Epithelial cell of prostate (primary cell): ENCODE results near the gene RPS6KC1.
"Not testable (repeated sequence)": the region's sequence is repeated elsewhere in the genome, so short reads cannot be mapped to it uniquely, and the experiment has no call there.

Experiments
- DNase-seq: peaks from one replicate; pipeline ENCODE4 v3.0.0-alpha.2; 2011; ENCODE audit warnings: low read depth, low spot score
- H3K27ac ChIP-seq: fragments of 450-650 bp; 2 replicates; pipeline ENCODE4 v1.5.1; 2017; ENCODE audit warnings: mild to moderate bottlenecking

RPS6KC1 gene

DNA sequence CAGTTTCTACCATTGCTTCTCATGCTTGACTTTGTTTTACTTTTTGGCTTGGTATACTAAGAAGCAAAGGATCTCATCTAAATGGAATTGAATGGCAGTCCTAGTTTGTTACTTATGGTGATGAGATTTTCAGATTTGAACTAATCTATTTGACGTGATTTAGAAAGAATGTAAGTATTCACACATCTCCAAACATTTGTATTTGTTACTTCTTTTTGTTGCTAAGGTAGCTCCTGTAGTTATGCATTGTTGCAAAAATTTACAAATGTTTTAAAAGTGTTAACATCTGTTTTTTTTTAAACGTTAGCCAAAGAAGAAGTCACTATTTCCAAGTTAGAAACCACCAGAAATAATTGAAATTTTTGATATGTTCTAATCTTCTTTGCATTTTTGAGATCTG lies 222.5 kb downstream of the RPS6KC1 start:
- no peak overlapping the region for H3K27ac ChIP-seq
- DNase-seq: no peak

GRCh38 chr1:213274140-213274539 lies 223.1 kb downstream of the RPS6KC1 start:
- no peak overlapping the region for H3K27ac ChIP-seq
- DNase-seq: no peak

- no peak for DNase-seq
- no peak overlapping the region for H3K27ac ChIP-seq
These were observed 224.3 kb downstream of the RPS6KC1 start for GRCh38 chr1:213275293-213275692.

- H3K27ac ChIP-seq: no peak overlapping the region
- DNase-seq: no peak
These were observed 225.2 kb downstream of the RPS6KC1 start for GRCh38 chr1:213276236-213276635.

DNA sequence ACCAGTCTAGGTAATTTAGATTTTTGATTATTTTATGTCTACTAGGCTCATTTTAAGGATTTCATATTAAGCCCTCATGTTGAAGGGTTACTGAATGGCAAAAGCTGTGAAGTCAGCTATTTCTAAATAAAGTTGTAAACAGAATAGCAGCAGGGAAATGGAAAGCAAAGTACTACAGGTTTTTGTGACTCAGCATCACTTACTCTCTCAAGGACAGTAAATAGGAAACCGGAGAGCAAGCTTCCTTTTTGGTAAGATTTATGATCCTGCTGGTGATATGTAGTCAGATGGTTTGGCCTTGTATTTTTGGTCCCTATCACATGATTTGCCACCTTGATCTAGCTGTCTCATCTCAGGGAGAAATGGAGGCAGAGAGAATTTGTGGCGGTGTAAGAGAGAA lies 226.0 kb downstream of the RPS6KC1 start:
- no peak overlapping the region for H3K27ac ChIP-seq
- DNase-seq: no peak

GRCh38 chr1:213279410-213279809 lies 228.4 kb downstream of the RPS6KC1 start:
- no peak overlapping the region for H3K27ac ChIP-seq
- no peak for DNase-seq

GRCh38 chr1:213281640-213282301 lies 230.7 kb downstream of the RPS6KC1 start:
- DNase-seq: no peak
- no peak overlapping the region for H3K27ac ChIP-seq

DNA sequence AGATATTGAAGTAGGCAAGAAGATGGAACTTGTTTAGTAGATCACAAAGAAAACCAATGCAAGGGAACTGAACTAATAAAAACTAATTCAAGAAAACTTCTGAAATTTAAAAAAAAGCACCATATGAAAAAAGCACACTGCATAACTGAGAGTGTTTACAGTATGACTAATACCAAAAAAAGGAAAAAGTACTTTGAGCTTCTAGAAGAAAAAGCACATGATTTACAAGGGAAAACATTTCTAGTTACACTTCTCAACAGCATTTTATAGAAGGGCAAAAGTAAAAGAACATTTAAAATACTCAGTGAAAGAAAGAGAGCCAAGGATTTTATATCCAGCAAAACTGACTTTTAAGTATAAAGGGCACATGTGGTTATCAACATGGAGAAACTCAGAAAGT lies 233.6 kb downstream of the RPS6KC1 start:
- H3K27ac ChIP-seq: no peak overlapping the region
- DNase-seq: no peak

GRCh38 chr1:213286235-213286634 lies 235.2 kb downstream of the RPS6KC1 start:
- DNase-seq: no peak
- H3K27ac ChIP-seq: no peak overlapping the region

- H3K27ac ChIP-seq: no peak overlapping the region
- no peak for DNase-seq
These were observed 236.9 kb downstream of the RPS6KC1 start for GRCh38 chr1:213287987-213288386.

DNA sequence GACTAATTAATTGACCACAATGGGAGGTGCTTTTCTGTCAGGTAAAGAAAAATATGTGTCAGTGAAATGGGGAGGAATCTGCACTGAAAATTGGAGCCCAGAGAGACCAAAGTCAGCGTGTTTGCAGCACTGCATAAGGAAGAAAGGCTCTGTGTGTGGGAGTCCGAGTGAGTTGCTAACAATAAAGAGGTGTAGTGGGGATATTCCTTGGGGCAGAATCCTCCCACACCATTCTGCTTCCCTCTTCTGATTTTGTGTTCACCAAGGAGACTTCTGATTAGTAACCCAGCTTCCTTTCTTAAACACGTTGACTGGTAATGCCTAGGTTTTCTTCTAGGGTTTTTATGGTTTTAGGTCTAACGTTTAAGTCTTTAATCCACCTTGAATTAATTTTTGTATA lies 240.5 kb downstream of the RPS6KC1 start:
- no peak overlapping the region for H3K27ac ChIP-seq
- no peak for DNase-seq

DNA sequence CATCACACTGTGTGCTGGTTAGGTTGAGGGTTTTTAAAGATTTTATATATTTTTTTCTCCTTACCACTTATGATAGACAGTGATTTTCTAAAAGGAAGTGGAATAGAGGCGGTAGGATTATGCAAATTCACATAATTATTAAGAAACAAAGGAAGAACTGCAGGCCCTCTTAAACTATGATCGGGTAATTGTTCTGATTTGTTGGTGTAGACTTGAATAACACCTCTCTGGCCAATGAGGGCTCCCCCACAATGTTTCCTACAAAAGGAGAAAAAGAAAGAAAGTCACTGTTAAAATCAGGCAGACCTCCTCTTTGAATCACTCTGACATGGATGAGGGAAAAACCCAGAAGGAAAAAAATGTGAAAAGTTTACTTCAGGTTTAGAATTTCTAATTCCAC lies 241.6 kb downstream of the RPS6KC1 start:
- H3K27ac ChIP-seq: no peak overlapping the region
- no peak for DNase-seq

- no peak for DNase-seq
- no peak overlapping the region for H3K27ac ChIP-seq
These were observed 244.8 kb downstream of the RPS6KC1 start for GRCh38 chr1:213295860-213296259.

- DNase-seq: no peak
- no peak overlapping the region for H3K27ac ChIP-seq
These were observed 245.5 kb downstream of the RPS6KC1 start for GRCh38 chr1:213296558-213296957.

- no peak overlapping the region for H3K27ac ChIP-seq
- no peak for DNase-seq
These were observed 246.0 kb downstream of the RPS6KC1 start for GRCh38 chr1:213297021-213297420.

DNA sequence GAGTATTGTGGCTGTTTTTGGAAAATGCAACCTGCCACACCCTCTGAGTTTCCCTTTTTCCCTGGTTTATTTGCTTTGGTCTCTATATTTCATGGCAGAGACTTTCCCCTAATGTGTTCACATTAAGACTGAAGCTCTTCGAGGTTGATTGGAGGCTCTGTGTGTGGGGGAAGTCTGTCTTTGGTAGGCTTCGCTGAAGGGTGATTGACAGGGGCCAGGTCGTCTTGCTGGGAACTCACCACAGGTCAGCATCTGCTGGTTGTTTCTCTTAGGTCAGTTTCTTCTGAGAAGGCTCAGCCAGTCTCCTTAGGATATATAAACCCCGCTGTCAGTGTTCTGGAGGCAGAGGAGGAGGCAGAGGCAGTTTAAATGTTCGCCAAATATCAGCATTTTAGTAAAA lies 249.4 kb downstream of the RPS6KC1 start:
- no peak overlapping the region for H3K27ac ChIP-seq

GRCh38 chr1:213301524-213301923 lies 250.5 kb downstream of the RPS6KC1 start:
- not testable (repeated sequence) for H3K27ac ChIP-seq, DNase-seq

More for the DNA sequence above, 249.4 kb downstream of the RPS6KC1 start:
- no peak for DNase-seq

DNA sequence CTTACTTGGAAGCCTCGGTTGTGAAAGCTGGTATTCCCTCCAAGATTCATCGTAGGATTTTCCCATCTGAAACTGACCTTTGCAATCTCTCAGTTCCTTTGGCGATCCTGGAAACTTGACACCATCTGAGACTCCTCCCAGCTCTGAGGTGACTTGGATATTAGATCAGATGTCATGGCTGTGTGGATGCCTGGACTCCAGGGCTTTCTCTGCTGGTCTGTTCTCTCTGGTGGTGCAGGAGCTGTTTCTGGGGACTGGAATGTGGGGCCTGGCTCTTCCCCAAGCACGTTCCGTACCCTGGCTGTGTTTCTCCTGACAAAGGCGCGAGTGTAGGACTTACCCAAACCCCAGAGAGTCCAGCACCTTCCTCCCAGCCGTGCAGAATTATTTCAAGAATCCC lies 252.2 kb downstream of the RPS6KC1 start:
- no peak for DNase-seq
- H3K27ac ChIP-seq: no peak overlapping the region

GRCh38 chr1:213315571-213315970 lies 264.5 kb downstream of the RPS6KC1 start:
- no peak for DNase-seq
- H3K27ac ChIP-seq: no peak overlapping the region

DNA sequence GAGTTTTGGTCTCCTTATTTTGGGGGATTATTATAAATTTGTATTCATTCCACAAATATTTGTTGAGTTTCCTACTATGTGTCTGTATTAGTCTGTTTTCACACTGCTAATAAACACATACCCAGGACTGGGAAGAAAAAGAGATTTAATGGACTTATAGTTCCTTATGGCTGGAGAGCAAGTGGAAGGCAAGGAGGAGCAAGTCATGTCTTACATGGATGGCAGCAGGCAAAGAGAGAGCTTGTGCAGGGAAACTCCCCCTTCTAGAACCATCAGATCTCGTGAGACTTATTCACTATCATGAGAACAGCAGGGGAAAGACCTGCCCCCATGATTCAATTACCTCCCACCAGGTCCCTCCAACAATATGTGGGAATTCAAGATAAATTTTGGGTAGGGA lies 267.4 kb downstream of the RPS6KC1 start:
- DNase-seq: not testable (repeated sequence)

GRCh38 chr1:213320191-213320870 lies 269.3 kb downstream of the RPS6KC1 start:
- H3K27ac ChIP-seq: no peak overlapping the region
- no peak for DNase-seq

More for the DNA sequence above, 267.4 kb downstream of the RPS6KC1 start:
- H3K27ac ChIP-seq: not testable (repeated sequence)
